Measurements from ENCODE around the gene EEF2K.

DNA sequence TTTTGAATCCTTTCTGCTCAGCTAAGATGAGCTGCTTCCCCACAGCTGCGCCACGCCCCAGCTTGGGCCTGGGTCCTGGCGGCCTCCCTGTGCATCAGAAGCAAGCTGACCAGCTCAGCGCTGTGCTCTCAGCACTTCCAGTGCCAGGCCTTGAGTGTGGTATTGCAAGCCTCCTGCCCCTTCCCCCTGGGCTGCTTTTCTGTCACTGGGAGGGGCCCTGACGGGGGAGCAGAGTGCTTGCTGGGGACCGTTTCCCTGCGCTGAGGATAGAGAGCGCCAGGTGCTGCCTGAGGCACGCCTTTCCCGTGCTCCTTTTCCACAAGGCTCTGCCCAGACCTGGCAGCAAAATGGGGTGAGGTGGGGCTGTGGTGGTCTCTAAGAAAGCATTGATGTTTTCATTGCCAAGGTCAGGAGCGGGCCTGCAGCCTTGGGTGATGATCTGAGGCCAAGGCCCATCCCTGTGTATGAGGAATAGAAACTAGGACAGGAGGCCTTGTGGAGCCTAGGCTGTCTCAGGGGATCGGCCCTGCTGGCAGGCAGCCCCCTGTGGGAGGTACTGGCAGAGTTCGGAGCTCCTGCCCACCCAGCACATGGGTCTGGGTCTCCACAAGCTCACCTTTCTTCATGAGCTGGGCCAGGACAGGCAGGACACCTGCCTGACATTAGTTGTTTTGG, 120.8 kb downstream of the EEF2K start:
- TF ChIP-seq, protein P1, sequence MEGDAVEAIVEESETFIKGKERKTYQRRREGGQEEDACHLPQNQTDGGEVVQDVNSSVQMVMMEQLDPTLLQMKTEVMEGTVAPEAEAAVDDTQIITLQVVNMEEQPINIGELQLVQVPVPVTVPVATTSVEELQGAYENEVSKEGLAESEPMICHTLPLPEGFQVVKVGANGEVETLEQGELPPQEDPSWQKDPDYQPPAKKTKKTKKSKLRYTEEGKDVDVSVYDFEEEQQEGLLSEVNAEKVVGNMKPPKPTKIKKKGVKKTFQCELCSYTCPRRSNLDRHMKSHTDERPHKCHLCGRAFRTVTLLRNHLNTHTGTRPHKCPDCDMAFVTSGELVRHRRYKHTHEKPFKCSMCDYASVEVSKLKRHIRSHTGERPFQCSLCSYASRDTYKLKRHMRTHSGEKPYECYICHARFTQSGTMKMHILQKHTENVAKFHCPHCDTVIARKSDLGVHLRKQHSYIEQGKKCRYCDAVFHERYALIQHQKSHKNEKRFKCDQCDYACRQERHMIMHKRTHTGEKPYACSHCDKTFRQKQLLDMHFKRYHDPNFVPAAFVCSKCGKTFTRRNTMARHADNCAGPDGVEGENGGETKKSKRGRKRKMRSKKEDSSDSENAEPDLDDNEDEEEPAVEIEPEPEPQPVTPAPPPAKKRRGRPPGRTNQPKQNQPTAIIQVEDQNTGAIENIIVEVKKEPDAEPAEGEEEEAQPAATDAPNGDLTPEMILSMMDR (IDR thresholded peaks at IDR 0.05) = no peak
- TF ChIP-seq POLR2A (IDR thresholded peaks at IDR 0.05) = no peak

All from thyroid gland (tissue), 4 donors.